Spleen (tissue), 7 donors: Measurements from ENCODE around the gene CSRP2.

Source experiments
- CTCF ChIP-seq, 11 experiments: fragments of 200-600 bp in 7 of 11; fragments of 450-650 bp in 4 of 11; sonication (generic) in 4 of 11; IDR thresholded peaks in 8 of 11; conservative IDR thresholded peaks in 3 of 11; 1 replicate in 7 of 11; 2 replicates in 4 of 11; pipeline versions ENCODE4 v1.4.0 to v1.8.0; 2016 to 2021; ENCODE audit warnings: antibody characterized with exemption in 11 of 11, inconsistent platforms in 4 of 11, mild to moderate bottlenecking in 1 of 11
- POLR2A ChIP-seq, 3 donors: fragments of 450-650 bp; IDR thresholded peaks; one replicate each; pipeline ENCODE4 v1.5.1; 2017; ENCODE audit warnings: antibody characterized with exemption in 3 of 3, mild to moderate bottlenecking in 1 of 3
- donor health status: DM: no; HTN: no; CAD: no; lungs with moderate emphysema.
- donor health status: DM: no; HTN: no; CAD: no.
- donor health status: DM: no; HTN: no; CAD: no.

DNA sequence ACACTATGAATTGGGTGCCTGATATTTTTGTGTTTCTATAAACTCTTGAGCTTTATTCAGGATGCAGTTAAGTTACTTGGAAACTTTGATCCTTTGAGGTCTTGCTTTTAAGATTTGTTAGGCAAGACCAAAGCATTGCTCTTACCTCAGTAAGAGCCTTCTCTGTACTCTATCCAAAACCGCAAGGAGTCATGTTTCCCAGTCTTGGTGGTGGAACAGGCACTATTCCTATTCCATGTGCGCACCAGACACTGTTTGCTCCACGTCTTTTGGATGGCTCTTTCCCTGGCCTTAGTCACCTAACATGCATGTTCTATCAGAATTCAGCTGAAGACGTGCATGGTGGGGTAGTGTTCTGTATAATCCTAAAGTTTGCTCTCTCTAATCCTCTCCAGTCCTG lies 23.5 kb downstream of the CSRP2 start:
- no peak for TF ChIP-seq POLR2A (IDR thresholded peaks at IDR 0.05)
- no peak for TF ChIP-seq CTCF (IDR thresholded peaks at IDR 0.05 in 8 of 11, conservative IDR thresholded peaks at IDR 0.05 in 3 of 11)
